NCI-H2107 treated with DMSO at 0.1 percent for 48 hours (cell line): ENCODE data around the gene CACNG4.

Source experiments
- DNase-seq: peaks from one replicate; lab custom pipeline; 2025; ENCODE audit not compliant: unreplicated experiment; lab: John Stamatoyannopoulos, UW

The CACNG4 gene

GRCh38 chr17:66943484-66943883, 21.0 kb upstream of the CACNG4 start:
- DNase-seq = no peak

- no peak for DNase-seq
These were observed 20.0 kb upstream of the CACNG4 start for GRCh38 chr17:66944351-66945146.

- no peak for DNase-seq
These were observed 19.2 kb upstream of the CACNG4 start for GRCh38 chr17:66945147-66945835.

DNA sequence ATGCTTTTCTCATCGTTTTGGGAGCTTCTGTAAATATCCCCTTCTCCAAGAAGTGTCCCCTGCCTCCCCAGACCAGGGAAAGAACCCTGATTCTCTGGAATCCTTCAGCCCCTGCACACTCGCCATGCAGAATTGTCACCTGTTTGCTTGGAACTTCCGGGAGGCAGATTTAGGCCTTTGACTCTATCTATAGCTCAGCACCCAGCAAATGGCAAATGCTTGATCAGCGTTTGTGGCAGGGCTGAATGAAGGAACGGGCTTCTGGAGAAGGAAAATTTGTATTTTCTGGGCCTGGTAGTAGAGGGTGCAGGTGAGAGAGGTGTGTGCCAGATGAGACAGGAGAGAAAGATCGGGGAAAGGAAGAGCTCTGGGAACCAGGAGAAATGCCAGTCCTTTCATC, 18.3 kb upstream of the CACNG4 start:
- no peak for DNase-seq

DNA sequence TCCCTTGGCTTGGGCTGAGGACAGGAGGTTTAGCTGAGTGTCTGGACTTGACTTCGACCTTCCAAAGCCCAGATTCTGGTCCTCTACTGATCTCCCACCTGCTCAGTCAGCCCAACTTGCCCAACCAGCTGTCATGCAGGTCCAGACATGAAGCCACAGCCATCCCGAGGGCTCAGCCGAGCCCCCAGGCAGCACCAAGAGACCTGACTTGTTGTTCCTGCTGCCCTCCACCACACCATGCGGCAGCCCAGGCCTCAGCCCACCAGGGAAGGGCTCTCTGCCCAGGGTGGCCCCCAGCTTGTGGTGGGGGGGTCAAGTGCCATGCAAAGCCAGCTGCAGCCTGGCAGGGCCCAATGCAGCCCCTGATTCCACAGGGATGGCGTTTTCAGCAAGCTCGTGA, 17.2 kb upstream of the CACNG4 start:
- no peak for DNase-seq

- DNase-seq = no peak
These were observed 16.3 kb upstream of the CACNG4 start for GRCh38 chr17:66948061-66948750.

DNA sequence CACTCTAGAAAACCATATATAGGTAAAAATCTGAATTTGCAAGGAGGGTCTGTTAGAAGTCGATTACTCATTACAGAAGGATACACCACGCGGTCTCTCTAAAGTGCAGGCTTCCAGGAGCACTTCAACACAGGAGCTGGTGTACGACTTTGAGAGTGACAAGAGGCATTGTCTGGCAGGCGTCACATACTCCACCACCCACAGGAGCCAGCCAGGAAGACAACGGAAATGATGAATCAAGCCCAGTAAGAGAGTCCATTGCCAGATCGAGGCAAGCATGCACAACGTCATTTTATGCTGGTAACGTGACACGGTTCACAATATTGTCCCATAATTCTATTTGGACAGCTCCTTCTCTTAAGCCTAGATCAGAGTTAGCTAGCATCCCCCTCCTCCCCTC, 15.0 kb upstream of the CACNG4 start:
- no peak for DNase-seq

DNA sequence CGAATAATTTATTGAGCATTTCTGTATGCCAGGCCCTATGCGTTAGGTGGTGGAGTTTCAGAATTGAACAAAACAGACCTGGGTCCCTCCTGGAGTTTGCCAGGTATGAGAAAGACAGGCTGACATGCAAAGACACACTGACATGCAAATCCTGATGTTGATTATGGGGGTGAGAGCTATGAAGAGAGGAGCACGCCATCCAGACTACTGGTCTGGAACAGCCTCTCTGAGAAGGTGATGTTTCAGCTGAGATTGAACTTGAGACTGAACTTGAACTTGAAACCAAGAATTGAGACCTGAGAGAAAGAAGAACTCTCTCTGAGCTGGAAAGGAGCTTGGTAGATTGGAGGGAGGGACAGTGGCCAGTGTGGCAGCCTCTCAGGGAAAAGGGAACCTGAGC, 14.2 kb upstream of the CACNG4 start:
- no peak for DNase-seq

DNA sequence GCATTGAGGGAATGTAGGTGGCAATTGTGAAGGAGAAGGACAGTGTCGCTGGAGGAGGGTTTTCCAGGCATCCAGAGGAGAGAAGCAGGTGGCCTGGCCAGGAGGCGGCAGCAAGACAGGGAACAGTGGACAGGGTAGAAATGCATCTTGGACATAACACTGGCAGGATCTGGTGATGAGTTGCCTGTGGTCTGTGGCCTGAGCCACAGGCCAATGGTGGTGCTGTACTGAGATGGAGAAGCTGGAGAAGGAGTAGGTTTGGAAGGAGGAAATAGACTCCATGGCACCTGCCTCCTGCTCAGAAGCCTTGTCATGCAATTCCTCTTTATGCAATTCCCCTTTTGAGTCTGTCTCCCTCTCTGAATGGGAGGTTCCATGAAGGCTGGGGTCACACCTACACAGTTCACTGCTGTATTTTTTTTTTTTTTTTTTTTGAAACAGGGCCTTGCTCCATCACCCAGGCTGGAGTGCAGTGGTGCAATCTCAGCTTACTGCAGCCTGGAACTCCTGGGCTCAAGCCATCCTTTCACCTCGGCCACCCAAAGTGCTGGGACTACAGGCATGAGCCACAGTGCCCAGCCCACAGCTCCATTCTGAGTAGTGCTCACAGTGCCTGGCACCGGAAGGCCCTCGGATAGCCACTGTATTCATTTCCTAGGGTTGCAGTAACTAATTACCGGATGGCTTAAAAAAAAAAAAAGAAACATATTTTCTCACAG, 13.5 kb upstream of the CACNG4 start:
- DNase-seq = no peak

DNA sequence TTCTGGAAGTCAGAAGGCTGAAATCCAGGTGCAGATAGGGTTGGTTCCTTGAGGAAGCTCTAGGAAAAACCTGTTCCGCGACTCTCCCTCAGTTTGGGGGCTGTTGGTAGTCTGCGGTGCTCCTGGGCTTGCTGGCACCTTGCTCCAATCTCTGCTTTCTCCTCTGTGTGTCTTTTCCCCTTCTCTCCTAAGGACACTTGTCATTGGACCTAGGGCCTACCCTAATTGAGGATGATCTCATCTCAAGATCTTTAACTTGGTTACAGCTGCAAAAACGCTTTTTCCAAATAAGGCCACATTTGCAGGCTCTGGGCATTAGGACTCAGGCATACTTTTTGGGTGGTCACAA, 12.9 kb upstream of the CACNG4 start:
- no peak for DNase-seq

DNA sequence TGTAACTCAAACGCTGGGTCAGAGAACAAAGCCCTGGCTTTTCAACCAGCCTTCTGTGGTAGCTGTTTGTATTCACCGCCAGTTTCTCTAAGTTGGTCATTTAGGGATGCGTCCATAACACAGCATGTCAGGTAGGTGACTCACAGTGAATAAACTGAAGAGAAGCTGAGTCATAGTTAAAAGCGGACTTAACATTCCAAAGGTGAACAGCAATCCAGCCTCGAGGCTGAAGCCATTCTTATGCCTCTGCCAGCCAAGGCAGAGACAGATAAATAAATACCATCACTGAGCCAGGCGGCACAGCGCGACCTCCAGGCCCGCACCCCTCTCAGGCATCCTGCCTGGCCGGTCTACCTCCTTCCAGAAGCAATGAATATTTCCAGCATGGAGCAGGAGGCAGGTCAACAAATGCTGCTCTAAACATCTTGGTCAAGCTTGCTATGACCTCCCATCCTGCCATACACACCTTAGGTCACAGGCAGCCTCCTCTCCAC, 12.4 kb upstream of the CACNG4 start:
- no peak for DNase-seq

DNA sequence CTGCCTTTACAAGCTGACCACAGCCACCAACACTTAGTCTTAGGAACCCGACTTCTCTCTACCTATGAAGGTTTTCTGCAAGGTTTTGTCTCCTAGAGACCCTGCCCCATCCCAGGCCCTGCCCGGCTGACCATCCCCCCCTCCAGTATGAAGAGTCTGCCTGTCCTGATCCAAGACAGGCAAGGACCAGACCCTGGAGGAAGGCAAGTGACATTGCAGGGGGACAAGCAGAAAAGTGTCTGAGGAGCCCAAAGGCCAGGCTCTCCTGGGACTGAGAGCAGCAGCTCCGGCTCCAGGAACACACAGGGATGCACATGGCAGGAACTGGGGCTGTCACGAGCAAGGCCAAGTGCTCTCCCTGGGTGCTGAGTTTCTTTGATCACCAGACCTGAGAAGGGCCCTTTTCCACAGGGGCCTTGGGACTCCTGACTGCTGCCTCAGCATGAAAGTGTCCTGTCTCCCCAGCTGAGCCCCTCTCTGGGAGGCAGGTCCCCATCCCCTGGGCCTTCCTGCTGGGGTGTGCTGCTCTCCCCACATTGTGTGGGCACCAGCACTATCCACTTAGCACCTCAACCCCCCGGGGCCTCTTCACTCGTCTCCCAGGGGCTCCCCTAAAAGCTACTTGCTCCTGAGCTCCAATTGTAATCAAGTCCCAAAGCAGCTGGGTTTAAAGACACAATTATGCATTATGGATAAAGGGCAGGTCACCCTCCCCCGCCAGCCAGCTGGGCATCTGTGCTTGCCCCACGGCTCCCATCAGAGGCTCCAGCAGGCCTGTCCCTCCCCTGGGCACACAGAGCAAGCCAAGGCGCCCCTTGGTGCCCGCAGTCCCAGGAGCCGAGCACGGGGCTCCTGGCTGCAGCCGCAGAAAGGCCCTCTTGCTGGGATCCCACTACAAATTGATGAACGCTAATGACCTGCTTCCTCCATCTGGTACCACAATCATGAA, 11.6 kb upstream of the CACNG4 start:
- DNase-seq = no peak

DNA sequence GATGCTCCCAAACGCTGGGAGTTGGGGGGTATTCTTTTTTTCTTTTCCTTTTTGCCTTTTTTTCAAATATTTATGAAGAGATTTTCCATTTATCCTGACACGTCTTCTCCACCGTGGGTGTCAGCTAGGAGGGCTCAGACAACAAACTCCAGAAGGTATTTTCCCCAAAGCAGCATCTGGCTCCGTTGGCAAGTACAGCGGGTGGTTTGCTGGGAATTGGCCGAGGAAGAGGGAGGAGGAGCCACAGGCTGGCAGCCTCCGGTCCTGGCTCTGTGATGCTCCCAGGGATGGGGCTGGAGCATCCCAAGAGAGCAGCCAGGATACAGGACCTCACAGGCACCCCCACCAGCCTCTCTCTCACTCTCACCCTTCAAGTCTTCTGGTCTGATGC, 10.9 kb upstream of the CACNG4 start:
- no peak for DNase-seq

DNA sequence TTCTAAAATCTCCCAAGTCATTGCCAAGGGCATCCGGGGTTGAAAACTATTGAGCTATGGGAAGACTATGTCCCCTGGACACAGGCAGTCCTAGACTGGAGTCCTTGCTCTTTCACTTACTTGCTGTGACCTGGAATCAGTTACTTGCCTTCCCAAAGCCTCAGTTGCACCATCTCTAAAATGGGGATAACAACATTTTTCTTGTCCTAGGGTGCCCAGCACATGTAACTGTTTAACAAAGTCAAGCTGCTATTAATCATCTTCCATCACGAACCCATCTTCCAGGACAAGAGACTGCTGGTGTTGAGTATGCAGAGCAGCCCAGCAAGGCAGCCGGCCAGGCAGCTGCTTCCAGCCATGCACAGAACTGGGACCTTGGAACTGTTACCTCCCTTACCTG, 9.9 kb upstream of the CACNG4 start:
- no peak for DNase-seq

DNA sequence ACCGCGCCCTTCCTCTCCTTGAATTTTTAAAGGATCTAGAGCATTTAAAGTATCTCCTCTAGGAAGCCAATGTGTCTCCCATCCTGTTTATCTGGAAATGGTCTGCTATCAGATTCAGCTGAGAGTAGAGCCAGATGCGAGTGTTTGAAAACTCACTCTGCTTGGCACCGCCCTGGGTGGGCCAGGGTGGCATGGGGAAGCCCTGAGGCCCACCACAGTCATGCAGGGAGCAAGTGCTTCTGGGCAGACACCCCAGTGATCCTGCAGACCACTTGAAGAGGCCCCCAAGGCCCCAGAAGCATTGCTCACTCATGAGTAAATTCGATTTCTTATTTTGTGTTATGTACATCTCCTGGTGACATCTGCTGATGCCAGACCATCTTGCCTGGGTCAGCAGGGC, 8.7 kb upstream of the CACNG4 start:
- DNase-seq = no peak

GRCh38 chr17:66956941-66957340, 7.6 kb upstream of the CACNG4 start:
- DNase-seq = no peak

GRCh38 chr17:66957343-66957742, 7.2 kb upstream of the CACNG4 start:
- DNase-seq = no peak

- no peak for DNase-seq
These were observed 6.4 kb upstream of the CACNG4 start for GRCh38 chr17:66957951-66958579.

DNA sequence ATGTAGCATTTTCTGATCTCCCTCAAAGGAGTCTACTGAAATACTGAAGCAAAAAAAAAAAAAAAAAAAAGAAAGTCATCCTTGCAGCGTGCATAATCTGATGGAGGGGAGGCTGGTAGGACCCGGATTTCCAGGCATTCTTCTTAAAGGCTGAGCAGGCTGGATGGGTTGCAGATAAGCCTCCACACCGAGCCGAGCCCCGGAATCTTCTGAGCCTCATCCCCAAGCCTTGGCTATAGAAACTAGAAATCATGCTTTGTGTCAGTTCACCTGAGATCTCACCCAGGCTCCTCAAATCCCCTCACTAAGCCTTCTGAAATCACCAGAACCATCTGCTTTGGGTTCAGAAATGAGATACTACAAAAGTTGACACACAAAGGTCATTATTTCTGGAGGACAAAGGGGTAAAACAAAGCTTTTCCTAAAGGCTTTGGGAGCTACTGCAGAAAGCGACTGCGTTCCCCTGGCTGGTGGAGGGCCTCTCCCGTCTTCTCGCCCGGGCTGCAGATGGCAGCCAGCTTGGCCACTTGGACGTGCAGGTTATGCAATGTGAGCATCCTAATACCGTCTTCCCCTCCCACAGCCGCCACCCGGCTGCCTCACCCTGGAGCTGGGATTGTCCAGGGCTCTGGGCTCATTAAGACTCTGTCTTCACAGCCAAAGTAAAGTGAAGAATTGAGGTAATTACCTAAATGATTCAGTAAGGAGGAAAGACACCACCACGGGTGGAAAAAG, 4.7 kb upstream of the CACNG4 start:
- no peak for DNase-seq
